ENCODE results near the gene NPIPA3. TPM values are rescaled to one million over a fixed set of nuclear protein-coding genes. Genes with fewer than 3 reads are reported as not detected.
"Not testable (repeated sequence)": the region's sequence is repeated elsewhere in the genome, so short reads cannot be mapped to it uniquely, and the experiment has no call there.

Gene NPIPA3
- total RNA-seq, 2 experiments from 2014 or later: 1.8 to 2.8 TPM

DNA sequence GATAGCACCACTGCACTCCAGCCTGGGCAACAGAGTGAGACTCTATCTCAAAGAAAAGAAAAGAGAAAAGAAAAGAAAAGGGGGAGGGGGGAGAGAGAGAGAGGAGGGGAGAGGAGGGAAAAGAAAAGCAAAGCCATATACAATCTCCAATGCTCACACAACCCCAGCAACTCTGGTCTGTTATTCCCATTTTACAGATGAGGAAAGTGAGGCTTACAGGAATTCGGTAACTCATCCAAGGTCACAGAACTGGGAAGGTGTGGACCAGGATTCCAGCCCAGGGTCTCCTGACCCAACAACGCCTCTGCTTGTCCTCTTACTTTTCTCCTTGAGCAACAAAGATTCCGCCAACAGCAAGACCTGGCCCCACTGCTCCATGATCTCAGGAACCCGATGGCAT is 22.1 kb upstream of the NPIPA3 start:
- Histone ChIP-seq H3K27ac (ENCODE audit: low read depth, low read length, poor library complexity, severe bottlenecking) (no peak overlapping the region), H3K9me3 (ENCODE audit: low read length) (no peaks in the 10 kb centered on the region), H3K4me1 (ENCODE audit: insufficient read depth, low read length, poor library complexity, severe bottlenecking) (no peaks in the 10 kb centered on the region), H4K20me1 (ENCODE audit: insufficient read depth, low read length) (no peaks in the 10 kb centered on the region), H3K4me2 (ENCODE audit: low read length) (no peak overlapping the region), H3K36me3 (ENCODE audit: insufficient read depth, low read length) (no peaks in the 10 kb centered on the region), H3K9me2 (ENCODE audit: insufficient read depth, low read length) (no peaks in the 10 kb centered on the region), H3K4me3 (ENCODE audit: low read depth, low read length, poor library complexity, severe bottlenecking) (no peak overlapping the region), H3K79me2 (ENCODE audit: insufficient read depth, low read depth, low read length) (no peaks in the 10 kb centered on the region), H2AFZ (ENCODE audit: low read length) (no peak overlapping the region)
- intact Hi-C loops (cut with micrococcal nuclease; ENCODE audit: unreplicated experiment): no loop called here
- ChIA-PET POLR2A (no interaction called here), CTCF (ENCODE audit: unreplicated experiment) (no interaction called here)
- DNase-seq (ENCODE audit: low spot score): no peak
- BruUV-seq (replicated peaks): no TSS peak
- no peak for TF ChIP-seq EZH2phosphoT487 (IDR thresholded peaks at IDR 0.05; ENCODE audit: borderline replicate concordance, low read depth, low read length)
- TF ChIP-seq, protein P1, sequence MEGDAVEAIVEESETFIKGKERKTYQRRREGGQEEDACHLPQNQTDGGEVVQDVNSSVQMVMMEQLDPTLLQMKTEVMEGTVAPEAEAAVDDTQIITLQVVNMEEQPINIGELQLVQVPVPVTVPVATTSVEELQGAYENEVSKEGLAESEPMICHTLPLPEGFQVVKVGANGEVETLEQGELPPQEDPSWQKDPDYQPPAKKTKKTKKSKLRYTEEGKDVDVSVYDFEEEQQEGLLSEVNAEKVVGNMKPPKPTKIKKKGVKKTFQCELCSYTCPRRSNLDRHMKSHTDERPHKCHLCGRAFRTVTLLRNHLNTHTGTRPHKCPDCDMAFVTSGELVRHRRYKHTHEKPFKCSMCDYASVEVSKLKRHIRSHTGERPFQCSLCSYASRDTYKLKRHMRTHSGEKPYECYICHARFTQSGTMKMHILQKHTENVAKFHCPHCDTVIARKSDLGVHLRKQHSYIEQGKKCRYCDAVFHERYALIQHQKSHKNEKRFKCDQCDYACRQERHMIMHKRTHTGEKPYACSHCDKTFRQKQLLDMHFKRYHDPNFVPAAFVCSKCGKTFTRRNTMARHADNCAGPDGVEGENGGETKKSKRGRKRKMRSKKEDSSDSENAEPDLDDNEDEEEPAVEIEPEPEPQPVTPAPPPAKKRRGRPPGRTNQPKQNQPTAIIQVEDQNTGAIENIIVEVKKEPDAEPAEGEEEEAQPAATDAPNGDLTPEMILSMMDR (conservative IDR thresholded peaks at IDR 0.05; ENCODE audit: low read length): no peak

DNA sequence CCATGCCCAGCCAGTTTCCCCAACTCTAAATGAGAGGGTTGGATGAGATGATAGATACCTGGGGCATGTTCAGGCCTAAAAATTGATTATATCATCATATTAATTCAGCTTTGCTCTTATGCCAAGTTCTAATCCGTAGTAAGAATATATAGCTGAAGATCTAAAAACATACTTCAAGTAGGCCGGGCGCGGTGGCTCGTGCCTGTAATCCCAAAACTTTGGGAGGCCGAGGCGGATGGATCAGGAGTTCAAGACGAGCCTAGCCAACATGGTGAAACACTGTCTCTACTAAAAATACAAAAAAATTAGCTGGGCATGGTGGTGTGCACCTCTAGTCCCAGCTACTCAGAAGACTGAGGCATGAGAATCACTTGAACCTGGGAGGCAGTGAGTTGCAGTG is 21.1 kb upstream of the NPIPA3 start:
- H3K9me2 ChIP-seq (ENCODE audit: insufficient read depth, low read length): no peaks in the 10 kb centered on the region
- H3K9me3 ChIP-seq (ENCODE audit: low read length): no peaks in the 10 kb centered on the region
- H3K4me2 ChIP-seq (ENCODE audit: low read length): no peak overlapping the region
- TF ChIP-seq, protein P1 (conservative IDR thresholded peaks at IDR 0.05; ENCODE audit: low read length): no peak
- TF ChIP-seq EZH2phosphoT487 (IDR thresholded peaks at IDR 0.05; ENCODE audit: borderline replicate concordance, low read depth, low read length): no peak
- CTCF ChIA-PET (ENCODE audit: unreplicated experiment): no interaction called here
- no peak overlapping the region for H3K4me3 ChIP-seq (ENCODE audit: low read depth, low read length, poor library complexity, severe bottlenecking)
- no peaks in the 10 kb centered on the region for H3K79me2 ChIP-seq (ENCODE audit: insufficient read depth, low read depth, low read length)
- H3K27ac ChIP-seq (ENCODE audit: low read depth, low read length, poor library complexity, severe bottlenecking): no peak overlapping the region
- intact Hi-C loops (cut with micrococcal nuclease; ENCODE audit: unreplicated experiment): no loop called here
- no peak for DNase-seq (ENCODE audit: low spot score)
- BruUV-seq (replicated peaks): no TSS peak
- POLR2A ChIA-PET: interaction anchor here (0.6 kb wide), 1 partner anchor 34 kb away, joined by 4 read pairs; no protein-coding TSS in a partner anchor
- H2AFZ ChIP-seq (ENCODE audit: low read length): no peak overlapping the region
- H4K20me1 ChIP-seq (ENCODE audit: insufficient read depth, low read length): no peaks in the 10 kb centered on the region
- no peaks in the 10 kb centered on the region for H3K4me1 ChIP-seq (ENCODE audit: insufficient read depth, low read length, poor library complexity, severe bottlenecking)
- no peaks in the 10 kb centered on the region for H3K36me3 ChIP-seq (ENCODE audit: insufficient read depth, low read length)

DNA sequence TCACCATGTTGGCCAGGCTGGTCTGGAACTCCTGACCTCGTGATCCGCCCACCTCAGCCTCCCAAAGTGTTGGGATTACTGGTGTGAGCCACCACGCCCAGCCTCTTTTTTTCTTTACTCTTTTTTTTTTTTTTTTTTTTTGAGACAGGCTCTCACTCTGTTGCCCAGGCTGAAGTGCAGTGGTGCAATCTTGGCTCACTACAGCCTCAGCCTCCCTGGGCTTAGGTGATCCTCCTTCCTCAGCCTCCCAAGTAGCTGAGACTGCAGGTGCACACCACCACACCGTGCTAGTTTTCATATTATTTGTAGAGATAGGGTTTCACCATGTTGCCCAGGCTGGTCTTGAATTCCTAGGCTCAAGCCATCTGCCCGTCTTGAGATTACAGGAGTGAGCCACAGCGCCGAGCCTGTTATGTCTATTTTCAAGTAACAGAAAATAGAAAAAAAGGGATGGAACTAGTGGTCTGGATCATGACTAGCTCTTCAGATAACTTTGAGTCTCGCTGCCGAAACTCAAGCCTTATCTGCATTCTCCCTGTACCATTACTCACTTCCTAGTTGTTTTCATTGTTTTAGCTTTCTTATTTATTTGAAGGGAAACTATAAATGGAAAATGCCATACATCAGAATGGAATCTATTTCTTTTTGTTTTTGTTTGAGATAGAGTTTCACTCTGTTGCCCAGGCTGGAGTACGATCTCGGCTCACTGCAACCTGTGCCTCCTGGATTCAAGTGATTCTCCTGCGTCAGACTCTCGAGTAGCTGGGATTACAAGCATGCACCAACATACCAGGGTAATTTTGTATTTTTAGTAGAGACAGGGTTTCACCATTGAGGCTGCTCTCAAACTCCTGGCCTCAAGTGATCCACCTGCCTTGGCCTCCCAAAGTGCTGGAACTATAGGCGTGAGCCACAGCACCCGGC is 17.1 kb upstream of the NPIPA3 start:
- H3K27ac ChIP-seq (ENCODE audit: low read depth, low read length, poor library complexity, severe bottlenecking); H2AFZ ChIP-seq (ENCODE audit: low read length); BruUV-seq (replicated peaks); H3K4me1 ChIP-seq (ENCODE audit: insufficient read depth, low read length, poor library complexity, severe bottlenecking); DNase-seq (ENCODE audit: low spot score); H3K9me3 ChIP-seq (ENCODE audit: low read length); H3K79me2 ChIP-seq (ENCODE audit: insufficient read depth, low read depth, low read length); H3K36me3 ChIP-seq (ENCODE audit: insufficient read depth, low read length); H3K4me3 ChIP-seq (ENCODE audit: low read depth, low read length, poor library complexity, severe bottlenecking); H3K9me2 ChIP-seq (ENCODE audit: insufficient read depth, low read length); CTCF ChIA-PET (ENCODE audit: unreplicated experiment); intact Hi-C loops (cut with micrococcal nuclease; ENCODE audit: unreplicated experiment); H4K20me1 ChIP-seq (ENCODE audit: insufficient read depth, low read length); H3K4me2 ChIP-seq (ENCODE audit: low read length): not testable (repeated sequence)
- POLR2A ChIA-PET: interaction anchor here (0.6 to 1.2 kb wide), 3 partner anchors 12 to 703 kb away, joined by 3 to 4 read pairs (median 4); no protein-coding TSS in a partner anchor

DNA sequence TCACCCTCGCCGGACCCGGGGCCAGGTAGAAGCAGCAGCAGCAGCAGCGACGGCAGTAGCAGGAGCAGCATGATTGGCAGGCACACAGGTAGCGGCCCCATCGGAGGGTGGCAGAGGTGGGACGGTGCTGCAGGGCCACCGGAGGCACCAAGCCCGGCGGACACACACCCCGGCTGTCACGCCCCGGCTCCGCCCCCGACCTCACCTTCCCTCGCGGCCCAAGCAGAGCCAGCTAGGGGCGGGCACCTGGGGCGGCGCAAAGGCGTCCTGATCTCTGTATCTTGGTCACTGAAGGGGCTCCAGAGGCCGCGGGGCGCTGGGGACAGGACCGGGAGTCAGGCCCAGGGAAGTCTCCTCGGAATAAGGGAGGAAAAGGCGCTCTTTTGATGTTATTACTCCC is 9.1 kb upstream of the NPIPA3 start, which contains the start of gene PLA2G10:
Gene PLA2G10 (minus strand): TSS at position 180 of the 400 bp plus-strand sequence. CDS start 79 bp downstream, at position 101.
- H2AFZ ChIP-seq (ENCODE audit: low read length); POLR2A ChIA-PET; H3K79me2 ChIP-seq (ENCODE audit: insufficient read depth, low read depth, low read length); H3K9me2 ChIP-seq (ENCODE audit: insufficient read depth, low read length); H3K27ac ChIP-seq (ENCODE audit: low read depth, low read length, poor library complexity, severe bottlenecking); CTCF ChIA-PET (ENCODE audit: unreplicated experiment); DNase-seq (ENCODE audit: low spot score); H3K4me3 ChIP-seq (ENCODE audit: low read depth, low read length, poor library complexity, severe bottlenecking); H4K20me1 ChIP-seq (ENCODE audit: insufficient read depth, low read length); BruUV-seq (replicated peaks); H3K9me3 ChIP-seq (ENCODE audit: low read length); H3K36me3 ChIP-seq (ENCODE audit: insufficient read depth, low read length); H3K4me1 ChIP-seq (ENCODE audit: insufficient read depth, low read length, poor library complexity, severe bottlenecking); intact Hi-C loops (cut with micrococcal nuclease; ENCODE audit: unreplicated experiment); H3K4me2 ChIP-seq (ENCODE audit: low read length): not testable (repeated sequence)

DNA sequence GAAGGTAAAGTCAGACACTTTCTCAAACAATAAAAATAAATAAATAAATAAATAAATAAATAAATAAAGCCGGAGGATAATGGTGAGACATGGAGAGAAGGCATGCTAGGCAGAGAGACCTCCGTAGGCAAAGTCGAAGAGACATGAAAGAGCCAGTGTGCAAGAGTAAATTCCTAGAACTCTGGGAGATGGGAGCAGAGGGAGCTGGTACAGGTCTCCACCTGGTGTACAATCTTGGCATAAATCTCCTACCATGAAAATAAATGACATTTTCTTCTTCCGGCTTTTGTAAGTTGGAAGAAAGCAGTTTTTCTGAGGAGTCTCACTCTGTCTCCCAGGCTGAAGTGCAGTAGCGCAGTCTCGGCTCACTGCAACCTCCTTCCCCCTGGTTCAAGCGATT is 1.4 kb upstream of the NPIPA3 start:
- CTCF ChIA-PET (ENCODE audit: unreplicated experiment); BruUV-seq (replicated peaks); H3K4me2 ChIP-seq (ENCODE audit: low read length); H3K9me2 ChIP-seq (ENCODE audit: insufficient read depth, low read length); H3K27ac ChIP-seq (ENCODE audit: low read depth, low read length, poor library complexity, severe bottlenecking); H3K79me2 ChIP-seq (ENCODE audit: insufficient read depth, low read depth, low read length); H2AFZ ChIP-seq (ENCODE audit: low read length); H4K20me1 ChIP-seq (ENCODE audit: insufficient read depth, low read length); intact Hi-C loops (cut with micrococcal nuclease; ENCODE audit: unreplicated experiment); H3K4me1 ChIP-seq (ENCODE audit: insufficient read depth, low read length, poor library complexity, severe bottlenecking); DNase-seq (ENCODE audit: low spot score); POLR2A ChIA-PET; H3K9me3 ChIP-seq (ENCODE audit: low read length); H3K36me3 ChIP-seq (ENCODE audit: insufficient read depth, low read length); H3K4me3 ChIP-seq (ENCODE audit: low read depth, low read length, poor library complexity, severe bottlenecking): not testable (repeated sequence)

Measured in OCI-LY7 (cell line).